K562 (cell line): ENCODE data around the gene KLRB1. TPM values are rescaled to one million over a fixed set of nuclear protein-coding genes. Genes with fewer than 3 reads are reported as not detected.
"Not testable (repeated sequence)": the region's sequence is repeated elsewhere in the genome, so short reads cannot be mapped to it uniquely, and the experiment has no call there.

ENCODE experiments used
- ATAC-seq: fragments of 200-7000 bp; cut with Tn5 transposase; 3 replicates; pipeline ENCODE4 v1.9.1; 2020; ENCODE audit warnings: moderate library complexity
- BruUV-seq: library from RNA; stranded (reverse); fragments of 400-500 nt; replicated peaks from 2 replicates; lab custom pipeline; 2021; lab: Mats Ljungman, UMichigan
- CTCF ChIA-PET: fragments of 300-600 bp; formaldehyde crosslinking; extraction: SDS; loops from one replicate; lab custom pipeline; 2021; ENCODE audit warnings: low intra/inter-chr PET ratio; lab: Yijun Ruan, JAX
- POLR2A ChIA-PET: fragments of 300-600, 350-650 bp; sonication (Branson Sonifier 250); formaldehyde crosslinking; extraction: SDS; loops from one replicate; lab custom pipeline; 2021; ENCODE audit warnings: antibody characterized with exemption, inconsistent platforms; lab: Yijun Ruan, JAX
- DNase-seq, 4 experiments: peaks; one replicate each; pipeline versions ENCODE4 v3.0.0 to v3.0.0-alpha.2; 2011 to 2018; ENCODE audit warnings: low spot score in 3 of 4, mixed read lengths in 3 of 4; ENCODE audit errors: extremely low read depth in 1 of 4
- FAIRE-seq: peaks from 2 replicates; lab custom pipeline; 2011; peaks lifted over from hg19 to GRCh38; lab: Jason Lieb, UNC
- H2AFZ ChIP-seq: 2 replicates; pipeline ENCODE4 v1.6.0; 2011; ENCODE audit warnings: low read depth, low read length, control low read depth, inconsistent platforms
- H3K27ac ChIP-seq: fragments of 200-600 bp; 3 replicates; pipeline ENCODE4 v1.8.0; 2011; ENCODE audit warnings: low read depth, mild to moderate bottlenecking, control low read depth, inconsistent platforms, low read length, moderate library complexity, mixed read lengths; ENCODE audit errors: extremely low read depth
- H3K27me3 ChIP-seq, 2 experiments: fragments of 300-600 bp in 1 of 2; 2 replicates in 1 of 2; 3 replicates in 1 of 2; pipeline versions ENCODE4 v1.6.0 to v1.8.0; 2011; ENCODE audit warnings: inconsistent platforms in 2 of 2, low read length in 2 of 2, mild to moderate bottlenecking in 1 of 2, mixed read lengths in 1 of 2, moderate library complexity in 1 of 2; ENCODE audit not compliant: control insufficient read depth in 2 of 2, insufficient read depth in 2 of 2
- H3K36me3 ChIP-seq: fragments of 300-600 bp; 3 replicates; pipeline ENCODE4 v1.8.0; 2011; ENCODE audit warnings: mild to moderate bottlenecking, low read length, inconsistent platforms; ENCODE audit not compliant: control insufficient read depth, insufficient read depth
- H3K4me1 ChIP-seq, 2 experiments: fragments of 200-600 bp in 1 of 2; replicated peaks in 1 of 2; 2 replicates in 1 of 2; 3 replicates in 1 of 2; pipeline versions ENCODE4 v1.5.1 to v1.8.0; 2011; ENCODE audit warnings: inconsistent platforms in 2 of 2, low read length in 2 of 2, mild to moderate bottlenecking in 1 of 2, mixed read lengths in 1 of 2, moderate library complexity in 1 of 2; ENCODE audit not compliant: control insufficient read depth in 2 of 2, insufficient read depth in 2 of 2
- H3K4me2 ChIP-seq: 2 replicates; pipeline ENCODE4 v1.6.1; 2011; ENCODE audit warnings: low read length, control low read depth, inconsistent platforms, mixed read lengths; ENCODE audit not compliant: insufficient read depth
- H3K4me3 ChIP-seq: fragments of 200-600 bp; sonication (generic), shearing (Covaris generic); 2 replicates; pipeline ENCODE4 v1.5.1; 2016; ENCODE audit warnings: control low read depth, inconsistent platforms
- H3K79me2 ChIP-seq: fragments of 200-600 bp; 3 replicates; pipeline ENCODE4 v1.8.0; 2011; ENCODE audit warnings: low read length, inconsistent platforms; ENCODE audit not compliant: control insufficient read depth, insufficient read depth
- H3K9ac ChIP-seq, 2 experiments: 2 replicates each; pipeline versions ENCODE4 v1.6.0 to v1.6.1; 2011; ENCODE audit warnings: low read depth in 2 of 2, low read length in 2 of 2, control low read depth in 1 of 2, inconsistent platforms in 1 of 2, mild to moderate bottlenecking in 1 of 2, mixed read lengths in 1 of 2; ENCODE audit not compliant: insufficient read depth in 1 of 2
- H3K9me1 ChIP-seq: one replicate; pipeline ENCODE4 v1.6.0; 2011; ENCODE audit warnings: inconsistent platforms, mild to moderate bottlenecking, low read length, moderate library complexity; ENCODE audit not compliant: control insufficient read depth, insufficient read depth
- H3K9me3 ChIP-seq: replicated peaks from 2 replicates; pipeline ENCODE4 v1.5.1; 2011; ENCODE audit warnings: low read depth, low read length, inconsistent platforms; ENCODE audit not compliant: control insufficient read depth, insufficient read depth
- H4K20me1 ChIP-seq: replicated peaks from 2 replicates; pipeline ENCODE4 v1.6.1; 2011; ENCODE audit warnings: low read length, inconsistent platforms, mixed read lengths; ENCODE audit not compliant: control insufficient read depth, insufficient read depth
- whole genome bisulfite sequencing: fragments of 100-300 bp; shearing (Covaris generic); methylation state at CpG from one replicate; pipeline ENCODE4 v1.1.6; 2016; ENCODE audit warnings: low coverage, mixed read lengths; ENCODE audit not compliant: insufficient coverage; ENCODE audit errors: missing lambda C conversion rate; 5-methylcytosine and 5-hydroxymethylcytosine counted together
- in situ Hi-C: fragments of 300-500 bp; cut with MboI; formaldehyde crosslinking; loops from 4 replicates; pipeline ENCODE4 v1.15.0; 2018; ENCODE audit warnings: inconsistent platforms, mixed read lengths
- intact Hi-C: fragments of 100-400 bp; cut with micrococcal nuclease; formaldehyde crosslinking; loops from 2 replicates; pipeline ENCODE4 v1.14.2; 2022
- polyA plus RNA-seq, 8 experiments: library from polyadenylated mRNA; depleted of rRNA in 4 of 8; stranded (reverse) in 5 of 8; unstranded in 3 of 8; fragments of >200 nt; fragmentation: Nextera tagmentation in 2 of 8; fragmentation: Illumina TruSeq in 1 of 8; extraction: Ambion mirVana in 2 of 8; extraction: Trizol in 1 of 8; gene quantifications; 2 replicates each; pipeline versions ENCODE4 v1.2.1 to v1.2.3, GENCODE V29; 2011 to 2014; ENCODE audit warnings: inconsistent platforms in 1 of 8, missing spikeins in 1 of 8
- small RNA-seq: library from RNA; depleted of rRNA; stranded (forward); fragments of <200 nt; gene quantifications from one replicate; pipeline ENCODE3, GENCODE V24; 2014
- total RNA-seq, 7 experiments: library from RNA; depleted of rRNA in 6 of 7; stranded (reverse); fragments of >200 nt in 6 of 7; fragmentation: Illumina TruSeq in 2 of 7; extraction: Trizol in 2 of 7; gene quantifications; 2 replicates each; pipeline versions ENCODE4 v1.2.1 to v1.2.3, GENCODE V29; 2011 to 2021; ENCODE audit warnings: low replicate concordance in 1 of 7

The KLRB1 gene
- total and polyA plus RNA-seq, 9 of the 15 experiments (the other 6 are each of a cell fraction or from before 2014, with no cell fraction given): not detected

GRCh38 chr12:9562841-9563453, 44.8 kb downstream of the KLRB1 start:
- BruUV-seq, DNase-seq, H3K36me3 ChIP-seq, CTCF ChIA-PET, H3K4me1 ChIP-seq, H4K20me1 ChIP-seq, FAIRE-seq, H3K4me2 ChIP-seq, H3K9me1 ChIP-seq, H3K9me3 ChIP-seq, ATAC-seq, intact Hi-C loops, in situ Hi-C loops, H3K27ac ChIP-seq, H3K4me3 ChIP-seq, H3K79me2 ChIP-seq, H2AFZ ChIP-seq, H3K9ac ChIP-seq, POLR2A ChIA-PET, H3K27me3 ChIP-seq: not testable (repeated sequence)
- no CpG with 5 or more reads among the region's 5 CpGs for WGBS

GRCh38 chr12:9545489-9545888, 62.2 kb downstream of the KLRB1 start:
- H3K4me3 ChIP-seq, H3K9ac ChIP-seq, BruUV-seq, CTCF ChIA-PET, intact Hi-C loops, POLR2A ChIA-PET, H4K20me1 ChIP-seq, DNase-seq, FAIRE-seq, H3K4me1 ChIP-seq, H3K27ac ChIP-seq, in situ Hi-C loops, H3K9me1 ChIP-seq, H3K9me3 ChIP-seq, ATAC-seq, H3K4me2 ChIP-seq, H3K27me3 ChIP-seq, H3K36me3 ChIP-seq, H3K79me2 ChIP-seq, H2AFZ ChIP-seq: not testable (repeated sequence)
- no CpG with 5 or more reads among the region's 4 CpGs for WGBS

Small RNAs within 50 kb of the gene (small RNA-seq; reads per million reads assigned to genes)
- gene AC010186.4: not detected
- gene RNU6-700P: not detected

Other genes starting within 250 kb of the KLRB1 start
- 0.57 and 1.9 TPM in 2 replicates for gene CLEC2D, start 61.8 kb upstream of the KLRB1 start, total RNA-seq (2014; rRNA removed)
- gene CLEC2D, start 61.8 kb upstream of the KLRB1 start, total RNA-seq (2014; rRNA removed; fragmentation: Illumina TruSeq; extraction: Trizol): 2.6 and 3.2 TPM in 2 replicates
- 2.6 and 2.7 TPM in 2 replicates for gene CLEC2D, start 61.8 kb upstream of the KLRB1 start, total RNA-seq (2015; rRNA removed; fragmentation: Illumina TruSeq; extraction: Trizol)
- gene CLEC2D, start 61.8 kb upstream of the KLRB1 start, total RNA-seq (2021): 2.2 TPM in 2 replicates
- 5.0 and 6.1 TPM in 2 replicates for gene CLEC2D, start 61.8 kb upstream of the KLRB1 start, polyA plus RNA-seq (2011; rRNA removed)
- 2.1 and 2.2 TPM in 2 replicates for gene CLEC2D, start 61.8 kb upstream of the KLRB1 start, polyA plus RNA-seq (2014; fragmentation: Illumina TruSeq; extraction: Trizol)
- gene CLEC2D, start 61.8 kb upstream of the KLRB1 start, polyA plus RNA-seq (2014; fragmentation: Nextera tagmentation; extraction: Ambion mirVana): 1 to 10 TPM; 1.4 TPM
- 2.0 and 3.7 TPM in 2 replicates for gene CLEC2D, start 61.8 kb upstream of the KLRB1 start, polyA plus RNA-seq (2014; rRNA removed)
- gene CLECL1, start 125.2 kb upstream of the KLRB1 start, total RNA-seq (2014; rRNA removed): not detected in 2 replicates
- gene CLECL1, start 125.2 kb upstream of the KLRB1 start, total RNA-seq (2014; rRNA removed; fragmentation: Illumina TruSeq; extraction: Trizol): not detected in 2 replicates
- 0.25 TPM in 1 of 2 replicates, not detected in the other for gene CLECL1, start 125.2 kb upstream of the KLRB1 start, total RNA-seq (2015; rRNA removed; fragmentation: Illumina TruSeq; extraction: Trizol)
- gene CLECL1, start 125.2 kb upstream of the KLRB1 start, total RNA-seq (2021): not detected in 2 replicates
- not detected in 2 replicates for gene CLECL1, start 125.2 kb upstream of the KLRB1 start, polyA plus RNA-seq (2011; rRNA removed)
- gene CLECL1, start 125.2 kb upstream of the KLRB1 start, polyA plus RNA-seq (2014; fragmentation: Illumina TruSeq; extraction: Trizol): not detected in 2 replicates
- gene CLECL1, start 125.2 kb upstream of the KLRB1 start, polyA plus RNA-seq (2014; fragmentation: Nextera tagmentation; extraction: Ambion mirVana): under 1 TPM in 1 of 2 experiments, not detected in 1; 0.13 TPM
- gene CLECL1, start 125.2 kb upstream of the KLRB1 start, polyA plus RNA-seq (2014; rRNA removed): not detected in 2 replicates
- gene CD69, start 153.0 kb upstream of the KLRB1 start, total RNA-seq (2014; rRNA removed): 28.0 and 30.1 TPM in 2 replicates
- 68.9 and 77.6 TPM in 2 replicates for gene CD69, start 153.0 kb upstream of the KLRB1 start, total RNA-seq (2014; rRNA removed; fragmentation: Illumina TruSeq; extraction: Trizol)
- gene CD69, start 153.0 kb upstream of the KLRB1 start, total RNA-seq (2015; rRNA removed; fragmentation: Illumina TruSeq; extraction: Trizol): 8.8 and 11.7 TPM in 2 replicates
- gene CD69, start 153.0 kb upstream of the KLRB1 start, total RNA-seq (2021): 38.3 and 45.9 TPM in 2 replicates
- 57.1 and 76.4 TPM in 2 replicates for gene CD69, start 153.0 kb upstream of the KLRB1 start, polyA plus RNA-seq (2011; rRNA removed)
- gene CD69, start 153.0 kb upstream of the KLRB1 start, polyA plus RNA-seq (2014; fragmentation: Illumina TruSeq; extraction: Trizol): 38.7 and 54.4 TPM in 2 replicates
- gene CD69, start 153.0 kb upstream of the KLRB1 start, polyA plus RNA-seq (2014; fragmentation: Nextera tagmentation; extraction: Ambion mirVana): 100 to 1,000 TPM; 160 to 243 TPM
- 52.2 and 66.0 TPM in 2 replicates for gene CD69, start 153.0 kb upstream of the KLRB1 start, polyA plus RNA-seq (2014; rRNA removed)
- gene KLRF1, start 219.6 kb upstream of the KLRB1 start, total RNA-seq (2014; rRNA removed): 0.24 and 0.77 TPM in 2 replicates
- gene KLRF1, start 219.6 kb upstream of the KLRB1 start, total RNA-seq (2014; rRNA removed; fragmentation: Illumina TruSeq; extraction: Trizol): 0.99 and 1.1 TPM in 2 replicates
- 0.90 and 1.1 TPM in 2 replicates for gene KLRF1, start 219.6 kb upstream of the KLRB1 start, total RNA-seq (2015; rRNA removed; fragmentation: Illumina TruSeq; extraction: Trizol)
- gene KLRF1, start 219.6 kb upstream of the KLRB1 start, total RNA-seq (2021): 0.72 and 1.3 TPM in 2 replicates
- 1.1 and 1.3 TPM in 2 replicates for gene KLRF1, start 219.6 kb upstream of the KLRB1 start, polyA plus RNA-seq (2011; rRNA removed)
- 1.00 and 1.3 TPM in 2 replicates for gene KLRF1, start 219.6 kb upstream of the KLRB1 start, polyA plus RNA-seq (2014; fragmentation: Illumina TruSeq; extraction: Trizol)
- gene KLRF1, start 219.6 kb upstream of the KLRB1 start, polyA plus RNA-seq (2014; fragmentation: Nextera tagmentation; extraction: Ambion mirVana): under 1 TPM; 0.48 to 0.53 TPM
- gene KLRF1, start 219.6 kb upstream of the KLRB1 start, polyA plus RNA-seq (2014; rRNA removed): 1.8 and 2.1 TPM in 2 replicates